Body of pancreas (tissue), 4 donors: ENCODE data around the gene DIPK1A.

Experiments used
- CTCF ChIP-seq, 7 experiments: fragments of 450-650 bp in 4 of 7; fragments of 200-600 bp in 3 of 7; sonication (generic) in 3 of 7; IDR thresholded peaks; one replicate each; pipeline ENCODE4 v1.5.1; 2016 to 2019; ENCODE audit warnings: antibody characterized with exemption in 7 of 7
- POLR2A ChIP-seq, 3 donors: fragments of 450-650 bp; IDR thresholded peaks; one replicate each; pipeline ENCODE4 v1.6.1; 2016; ENCODE audit warnings: antibody characterized with exemption in 3 of 3, mild to moderate bottlenecking in 2 of 3

- TF ChIP-seq CTCF (IDR thresholded peaks at IDR 0.05), result no peak
- TF ChIP-seq POLR2A (IDR thresholded peaks at IDR 0.05), result no peak
Measured at GRCh38 chr1:92872719-92873118, 88.5 kb downstream of the DIPK1A start.
